Subcutaneous adipose tissue (tissue), 4 donors: Measurements from ENCODE around the gene DLX4. TPM values are rescaled to one million over a fixed set of nuclear protein-coding genes. Genes with fewer than 3 reads are reported as not detected.

Experiments
- total RNA-seq, 4 donors: library from RNA; depleted of rRNA; stranded (reverse); fragments of >200 nt; gene quantifications; one replicate each; pipeline ENCODE4 v1.1.0, GENCODE V29; 2016
- TF ChIP-seq, protein P1 (sequence below): fragments of 450-650 bp; IDR thresholded peaks from one replicate; pipeline ENCODE4 v1.5.1; 2016; ENCODE audit warnings: low read depth, mild to moderate bottlenecking, control low read depth, antibody characterized with exemption, moderate library complexity

DLX4 gene
- total RNA-seq, 4 donors from 2014 or later: 0.34 to 1.3 TPM; not detected in 2

DNA sequence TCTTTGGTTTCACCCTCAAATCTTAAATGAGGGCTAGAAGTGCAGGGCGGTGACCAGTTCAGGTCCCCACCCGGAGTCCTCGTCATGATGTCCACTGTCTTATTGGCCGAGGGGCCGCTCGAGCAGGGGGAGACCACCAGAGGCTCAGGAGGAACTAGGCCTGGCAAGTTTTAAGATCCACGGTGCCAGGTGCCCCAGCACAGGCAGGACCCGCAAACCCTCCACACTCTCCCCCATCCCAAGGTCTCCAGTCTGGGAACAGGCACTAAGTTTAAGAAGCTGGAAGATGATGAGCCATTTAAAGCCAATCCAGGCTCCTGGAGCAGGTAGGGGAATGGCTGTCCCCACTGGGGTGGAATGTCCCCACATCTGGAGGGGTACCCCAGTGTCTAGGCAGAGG, 21.9 kb downstream of the DLX4 start:
- TF ChIP-seq, protein P1, sequence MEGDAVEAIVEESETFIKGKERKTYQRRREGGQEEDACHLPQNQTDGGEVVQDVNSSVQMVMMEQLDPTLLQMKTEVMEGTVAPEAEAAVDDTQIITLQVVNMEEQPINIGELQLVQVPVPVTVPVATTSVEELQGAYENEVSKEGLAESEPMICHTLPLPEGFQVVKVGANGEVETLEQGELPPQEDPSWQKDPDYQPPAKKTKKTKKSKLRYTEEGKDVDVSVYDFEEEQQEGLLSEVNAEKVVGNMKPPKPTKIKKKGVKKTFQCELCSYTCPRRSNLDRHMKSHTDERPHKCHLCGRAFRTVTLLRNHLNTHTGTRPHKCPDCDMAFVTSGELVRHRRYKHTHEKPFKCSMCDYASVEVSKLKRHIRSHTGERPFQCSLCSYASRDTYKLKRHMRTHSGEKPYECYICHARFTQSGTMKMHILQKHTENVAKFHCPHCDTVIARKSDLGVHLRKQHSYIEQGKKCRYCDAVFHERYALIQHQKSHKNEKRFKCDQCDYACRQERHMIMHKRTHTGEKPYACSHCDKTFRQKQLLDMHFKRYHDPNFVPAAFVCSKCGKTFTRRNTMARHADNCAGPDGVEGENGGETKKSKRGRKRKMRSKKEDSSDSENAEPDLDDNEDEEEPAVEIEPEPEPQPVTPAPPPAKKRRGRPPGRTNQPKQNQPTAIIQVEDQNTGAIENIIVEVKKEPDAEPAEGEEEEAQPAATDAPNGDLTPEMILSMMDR: no peak

DNA sequence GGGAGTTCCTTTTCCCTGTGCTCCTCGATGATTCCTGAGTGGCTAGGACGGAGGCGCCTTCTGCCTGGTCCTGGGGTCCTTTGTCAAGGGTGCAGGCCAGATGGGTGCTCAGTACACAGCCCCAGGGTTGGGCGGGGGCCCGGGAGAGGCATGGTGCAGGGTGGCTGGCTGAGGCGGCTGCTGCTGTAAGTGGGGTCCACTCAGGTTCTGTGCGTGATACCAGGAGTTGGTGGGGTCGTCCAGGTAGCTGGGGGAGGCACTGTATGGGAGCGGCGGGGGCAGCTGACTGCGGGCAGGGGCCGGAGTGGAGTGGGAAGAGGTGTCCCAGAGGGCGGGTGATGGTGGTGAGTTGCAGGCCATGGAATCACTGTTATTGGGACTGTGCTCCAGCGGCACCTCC, 22.4 kb downstream of the DLX4 start:
- TF ChIP-seq, protein P1: no peak

DNA sequence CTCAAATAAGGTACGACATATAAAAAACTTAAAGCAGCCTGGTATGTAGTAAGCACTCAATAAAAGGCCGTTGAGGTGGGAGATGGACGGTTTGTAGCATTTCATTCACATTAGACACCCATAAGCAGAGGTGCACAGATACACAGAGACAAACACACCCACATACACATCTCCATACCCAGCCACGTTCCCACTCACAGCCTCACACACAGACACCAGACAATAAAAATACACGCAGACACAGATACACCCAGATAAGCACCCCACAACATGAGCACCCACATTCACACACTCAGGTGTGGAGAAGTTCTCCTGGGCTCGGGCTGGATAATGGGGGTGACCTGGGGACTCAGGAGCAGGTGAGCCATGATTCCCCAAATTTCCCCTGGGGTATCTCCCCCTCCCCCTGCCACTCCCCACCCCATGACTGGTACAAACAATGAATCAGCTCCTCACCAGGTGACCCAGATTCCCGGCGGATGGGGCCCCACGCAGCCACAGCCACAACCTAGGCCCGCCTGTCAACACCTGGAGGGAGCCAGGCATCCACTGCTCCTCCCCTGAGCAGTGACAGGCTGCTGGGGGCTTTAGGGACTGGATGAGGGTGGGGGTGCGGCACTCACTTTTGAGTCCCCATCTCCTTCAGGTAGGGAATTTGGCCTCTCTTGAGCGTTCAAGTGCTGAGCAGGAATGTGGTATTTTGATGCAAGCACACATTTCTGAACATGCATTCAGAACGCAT, 23.4 kb downstream of the DLX4 start:
- TF ChIP-seq, protein P1: no peak

DNA sequence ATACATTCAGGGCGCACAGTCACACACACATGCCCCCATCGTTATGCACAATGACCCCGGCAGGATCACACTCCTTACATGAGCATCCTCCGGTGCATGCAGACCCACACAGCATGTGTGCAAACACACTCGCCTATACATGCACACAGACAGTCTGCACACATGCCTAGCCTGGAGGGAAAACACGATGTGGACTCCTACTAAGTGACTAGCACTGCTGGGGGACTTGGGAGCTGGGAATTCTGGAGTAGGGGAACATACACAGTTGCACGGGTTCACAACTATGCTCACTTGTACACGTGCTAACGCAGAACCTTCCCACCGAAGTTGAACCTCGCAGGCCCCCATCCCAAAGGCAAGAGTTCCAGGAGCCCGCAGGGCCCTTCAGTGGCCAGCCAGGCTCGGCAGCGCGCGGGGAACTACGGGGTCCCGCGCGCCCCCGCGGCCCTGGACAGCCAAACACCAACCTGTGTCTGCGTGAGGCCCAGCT, 24.0 kb downstream of the DLX4 start:
- TF ChIP-seq, protein P1: no peak

DNA sequence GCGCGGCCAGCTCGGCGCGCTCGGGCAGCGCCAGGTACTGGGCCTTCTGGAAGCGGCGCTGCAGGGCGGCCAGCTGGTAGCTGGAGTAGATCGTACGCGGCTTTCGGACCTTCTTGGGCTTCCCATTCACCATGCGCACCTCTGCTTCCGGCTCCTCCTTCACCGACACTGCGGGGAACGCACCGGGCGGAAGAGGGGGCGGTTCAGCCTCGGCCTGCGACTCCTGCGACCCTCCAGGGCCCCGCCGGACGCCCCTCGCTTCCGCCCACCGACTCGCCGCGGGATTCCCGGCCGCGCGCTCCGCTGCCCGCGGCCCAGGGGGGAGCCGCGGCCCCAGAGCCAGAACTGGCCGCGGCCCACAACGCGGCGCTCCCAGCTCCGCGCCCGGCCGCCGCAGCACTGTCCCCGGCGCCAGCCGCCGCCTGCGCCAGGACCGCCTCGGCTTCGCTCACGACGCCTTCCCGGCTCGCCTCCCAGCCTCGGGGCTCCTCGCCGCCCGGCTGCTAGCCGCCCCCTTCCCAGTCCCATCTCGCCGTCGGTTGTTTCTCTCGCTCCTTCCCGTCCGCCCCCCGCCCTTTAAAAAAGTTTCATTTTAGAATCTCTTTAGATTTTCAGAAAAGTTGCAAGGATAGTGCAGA, 24.6 kb downstream of the DLX4 start:
- TF ChIP-seq, protein P1: no peak

DNA sequence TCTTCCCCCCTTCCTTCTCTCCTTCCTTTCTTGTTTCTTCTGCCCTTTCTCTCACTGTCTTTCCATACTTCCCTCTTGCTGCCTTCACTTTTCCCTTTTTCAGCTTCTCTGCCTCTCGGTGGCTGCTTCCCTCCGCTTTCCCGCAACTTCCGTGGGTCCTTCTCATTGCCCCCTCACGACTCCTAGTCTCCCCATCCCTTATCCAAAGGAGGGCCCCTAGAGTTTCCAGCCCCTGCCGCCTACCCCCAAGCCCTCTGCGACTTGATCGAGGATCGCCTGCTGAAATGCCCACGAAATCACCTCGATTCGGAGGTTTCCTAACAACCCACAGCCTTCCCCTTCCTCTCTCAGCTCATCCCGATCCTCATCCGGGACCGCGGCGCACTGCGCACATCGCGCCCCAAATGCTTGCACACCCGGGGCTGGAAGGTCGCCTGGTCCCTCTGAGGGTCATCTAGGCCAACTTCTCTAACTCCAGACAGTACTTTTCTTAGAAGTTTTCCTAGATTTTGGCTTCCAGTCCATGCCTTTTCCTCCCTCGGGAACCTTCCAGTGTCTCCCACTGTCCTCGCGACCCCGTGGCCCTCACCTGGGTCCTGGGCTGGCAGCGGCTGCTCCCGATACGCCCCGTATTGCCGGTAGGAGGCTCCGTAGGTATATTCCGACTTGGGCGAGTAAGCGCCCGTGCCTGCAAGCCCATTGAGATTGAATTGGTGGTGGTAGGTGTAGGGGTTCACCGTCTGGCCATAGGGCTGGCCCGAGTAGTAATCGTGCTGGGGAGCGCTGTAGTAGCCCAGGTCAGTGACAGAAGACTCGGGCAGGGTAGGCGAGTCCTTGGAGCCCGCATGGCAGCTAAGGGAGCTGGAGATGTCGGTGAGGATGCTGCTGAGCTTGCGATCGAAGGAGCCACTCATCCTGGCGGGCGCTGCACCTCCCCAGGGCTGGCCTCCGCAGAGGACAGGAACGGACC, 25.4 kb downstream of the DLX4 start:
- TF ChIP-seq, protein P1: no peak
